HEK293 (cell line): ENCODE measurements around the gene MATN1.

Experiments used
- FEZF1 ChIP-seq: fragments of 450-650 bp; formaldehyde crosslinking; IDR thresholded peaks from 2 replicates; pipeline ENCODE4 v1.5.1; 2016; ENCODE audit warnings: missing biosample characterization, missing genetic modification characterization
- PRDM4 ChIP-seq: fragments of 450-650 bp; formaldehyde crosslinking; IDR thresholded peaks from 2 replicates; pipeline ENCODE4 v1.5.1; 2017; ENCODE audit warnings: missing biosample characterization, missing genetic modification characterization
- SP2 ChIP-seq: fragments of 450-650 bp; formaldehyde crosslinking; IDR thresholded peaks from 2 replicates; pipeline ENCODE4 v1.5.1; 2016; ENCODE audit warnings: missing biosample characterization, missing genetic modification characterization
- YY1 ChIP-seq: fragments of 450-650 bp; formaldehyde crosslinking; IDR thresholded peaks from 2 replicates; pipeline ENCODE4 v1.5.1; 2018; ENCODE audit warnings: missing biosample characterization, missing genetic modification characterization
- ZBTB44 ChIP-seq: fragments of 450-650 bp; IDR thresholded peaks from 2 replicates; pipeline ENCODE4 v1.5.1; 2018; ENCODE audit warnings: missing biosample characterization, mild to moderate bottlenecking, missing genetic modification characterization
- ZBTB48 ChIP-seq: fragments of 450-650 bp; formaldehyde crosslinking; IDR thresholded peaks from 2 replicates; pipeline ENCODE4 v1.5.1; 2016; ENCODE audit warnings: missing biosample characterization, missing genetic modification characterization
- ZEB2 ChIP-seq: fragments of 450-650 bp; formaldehyde crosslinking; IDR thresholded peaks from 2 replicates; pipeline ENCODE4 v1.5.1; 2016; ENCODE audit warnings: missing biosample characterization, missing genetic modification characterization
- ZFP69B ChIP-seq: fragments of 450-650 bp; formaldehyde crosslinking; IDR thresholded peaks from 2 replicates; pipeline ENCODE4 v1.5.1; 2016; ENCODE audit warnings: missing biosample characterization, missing genetic modification characterization
- ZNF16 ChIP-seq: fragments of 450-650 bp; formaldehyde crosslinking; IDR thresholded peaks from 2 replicates; pipeline ENCODE4 v1.5.1; 2016; ENCODE audit warnings: low read depth, missing biosample characterization, missing genetic modification characterization
- ZNF174 ChIP-seq: fragments of 450-650 bp; formaldehyde crosslinking; IDR thresholded peaks from 2 replicates; pipeline ENCODE4 v1.5.0; 2017; ENCODE audit warnings: missing biosample characterization, mild to moderate bottlenecking, missing genetic modification characterization
- ZNF214 ChIP-seq: fragments of 450-650 bp; formaldehyde crosslinking; IDR thresholded peaks from 2 replicates; pipeline ENCODE4 v1.5.1; 2017; ENCODE audit warnings: missing biosample characterization, mild to moderate bottlenecking, missing genetic modification characterization, borderline replicate concordance
- ZNF23 ChIP-seq: fragments of 450-650 bp; formaldehyde crosslinking; IDR thresholded peaks from 2 replicates; pipeline ENCODE4 v1.5.1; 2016; ENCODE audit warnings: missing biosample characterization, missing genetic modification characterization, borderline replicate concordance
- ZNF280C ChIP-seq: fragments of 450-650 bp; formaldehyde crosslinking; IDR thresholded peaks from 2 replicates; pipeline ENCODE4 v1.5.1; 2016; ENCODE audit warnings: missing biosample characterization, missing genetic modification characterization
- ZNF311 ChIP-seq: fragments of 450-650 bp; formaldehyde crosslinking; IDR thresholded peaks from 2 replicates; pipeline ENCODE4 v1.5.1; 2017; ENCODE audit warnings: missing biosample characterization, missing genetic modification characterization, borderline replicate concordance
- ZNF362 ChIP-seq: fragments of 450-650 bp; formaldehyde crosslinking; IDR thresholded peaks from 2 replicates; pipeline ENCODE4 v1.5.1; 2016; ENCODE audit warnings: missing biosample characterization, missing genetic modification characterization
- ZNF423 ChIP-seq: fragments of 450-650 bp; formaldehyde crosslinking; IDR thresholded peaks from 2 replicates; pipeline ENCODE4 v1.5.1; 2016; ENCODE audit warnings: missing biosample characterization, missing genetic modification characterization
- ZNF426 ChIP-seq: fragments of 450-650 bp; formaldehyde crosslinking; IDR thresholded peaks from 2 replicates; pipeline ENCODE4 v1.5.1; 2017; ENCODE audit warnings: missing biosample characterization, missing genetic modification characterization, mild to moderate bottlenecking, inconsistent platforms, moderate library complexity
- ZNF449 ChIP-seq: fragments of 450-650 bp; formaldehyde crosslinking; IDR thresholded peaks from 2 replicates; pipeline ENCODE4 v1.5.1; 2017; ENCODE audit warnings: missing biosample characterization, mild to moderate bottlenecking, missing genetic modification characterization, moderate library complexity
- ZNF488 ChIP-seq: fragments of 450-650 bp; formaldehyde crosslinking; IDR thresholded peaks from 2 replicates; pipeline ENCODE4 v1.5.1; 2016; ENCODE audit warnings: missing biosample characterization, missing genetic modification characterization
- ZNF501 ChIP-seq: fragments of 450-650 bp; formaldehyde crosslinking; IDR thresholded peaks from 2 replicates; pipeline ENCODE4 v1.5.1; 2016; ENCODE audit warnings: missing biosample characterization, missing genetic modification characterization
- ZNF555 ChIP-seq: fragments of 450-650 bp; formaldehyde crosslinking; conservative IDR thresholded peaks from 2 replicates; pipeline ENCODE4 v1.5.1; 2017; ENCODE audit warnings: missing biosample characterization, mild to moderate bottlenecking, missing genetic modification characterization, inconsistent platforms
- ZNF580 ChIP-seq: fragments of 450-650 bp; formaldehyde crosslinking; IDR thresholded peaks from 2 replicates; pipeline ENCODE4 v1.5.1; 2016; ENCODE audit warnings: missing biosample characterization, missing genetic modification characterization
- ZNF639 ChIP-seq: fragments of 450-650 bp; formaldehyde crosslinking; IDR thresholded peaks from 2 replicates; pipeline ENCODE4 v1.5.1; 2016; ENCODE audit warnings: missing biosample characterization, missing genetic modification characterization
- ZNF768 ChIP-seq: fragments of 450-650 bp; formaldehyde crosslinking; IDR thresholded peaks from 2 replicates; pipeline ENCODE4 v1.5.1; 2018; ENCODE audit warnings: missing biosample characterization, mild to moderate bottlenecking, missing genetic modification characterization
- ZNF792 ChIP-seq: fragments of 450-650 bp; formaldehyde crosslinking; IDR thresholded peaks from 2 replicates; pipeline ENCODE4 v1.5.1; 2016; ENCODE audit warnings: missing biosample characterization, missing genetic modification characterization
- ZSCAN18 ChIP-seq: fragments of 450-650 bp; formaldehyde crosslinking; IDR thresholded peaks from 2 replicates; pipeline ENCODE4 v1.5.1; 2016; ENCODE audit warnings: missing biosample characterization, missing genetic modification characterization

The MATN1 gene

GRCh38 chr1:30718636-30719405 lies 4.6 kb downstream of the MATN1 start (continued):
- TF ChIP-seq ZNF280C (tag by site-specific recombination) (no peak), ZNF639 (tag by site-specific recombination) (no peak), ZNF768 (tag by site-specific recombination) (no peak), ZNF214 (tag by site-specific recombination) (no peak), PRDM4 (tag by site-specific recombination) (no peak), ZNF423 (tag by site-specific recombination) (no peak), ZNF174 (tag by site-specific recombination) (no peak), FEZF1 (tag by site-specific recombination) (no peak), ZNF362 (tag by site-specific recombination) (no peak), ZNF16 (no peak), ZSCAN18 (tag by site-specific recombination) (no peak), ZNF311 (tag by site-specific recombination) (no peak), ZFP69B (no peak; the same call in 1 of the 2 replicates), ZNF449 (tag by site-specific recombination) (no peak), ZNF792 (no peak), ZBTB44 (tag by site-specific recombination) (no peak), ZNF426 (tag by site-specific recombination) (no peak), SP2 (tag by site-specific recombination) (peak; percentile 8; the same call in 1 of the 2 replicates), ZNF555 (tag by site-specific recombination) (no peak), ZEB2 (tag by site-specific recombination) (peak; percentile 90), ZNF488 (tag by site-specific recombination) (no peak), ZNF23 (tag by site-specific recombination) (no peak), ZNF501 (peak; percentile 36; the same call in 1 of the 2 replicates), YY1 (tag by site-specific recombination) (no peak; the same call in 1 of the 2 replicates), ZNF580 (tag by site-specific recombination) (no peak), ZBTB48 (tag by site-specific recombination) (no peak)
